WTC11 (cell line): ENCODE data around the gene LDB2. TPM values are rescaled to one million over a fixed set of nuclear protein-coding genes. Genes with fewer than 3 reads are reported as not detected.

Experiments used
- ATAC-seq: fragments of 200-7000 bp; cut with Tn5 transposase; 2 replicates; pipeline ENCODE4 v1.10.0; 2021; ENCODE audit warnings: mild to moderate bottlenecking, moderate library complexity
- CTCF ChIA-PET: fragments of 300-600 bp; sonication (Branson Sonifier 250); formaldehyde crosslinking; loops from one replicate; lab custom pipeline; 2021; ENCODE audit warnings: antibody characterized with exemption; lab: Charles Lee
- POLR2A ChIA-PET: fragments of 350-600 bp; sonication (Branson Sonifier 250); formaldehyde crosslinking; loops from one replicate; lab custom pipeline; 2021; ENCODE audit warnings: antibody characterized with exemption; lab: Charles Lee
- DNase-seq: peaks from one replicate; pipeline ENCODE4 v3.0.0; 2021; ENCODE audit warnings: low spot score
- H3K27ac Mint-ChIP-seq: 2 replicates; pipeline ENCODE4 v1.8.0; 2021; ENCODE audit warnings: mixed read lengths
- H3K27me3 Mint-ChIP-seq: 2 replicates; pipeline ENCODE4 v1.8.0; 2021; ENCODE audit warnings: low read depth, mild to moderate bottlenecking, moderate library complexity, mixed read lengths
- H3K36me3 Mint-ChIP-seq: 2 replicates; pipeline ENCODE4 v1.8.0; 2021; ENCODE audit warnings: mixed read lengths
- H3K4me1 Mint-ChIP-seq: 2 replicates; pipeline ENCODE4 v1.8.0; 2022; ENCODE audit warnings: mixed read lengths
- H3K4me3 Mint-ChIP-seq: 2 replicates; pipeline ENCODE4 v1.8.0; 2021; ENCODE audit warnings: mild to moderate bottlenecking, moderate library complexity, mixed read lengths
- H3K9me3 Mint-ChIP-seq: 2 replicates; pipeline ENCODE4 v1.8.0; 2021; ENCODE audit warnings: mixed read lengths
- AFF4 ChIP-seq: sonication (generic); formaldehyde crosslinking; IDR thresholded peaks from 2 replicates; pipeline ENCODE4 v1.8.1; 2023; ENCODE audit warnings: mild to moderate bottlenecking, missing genetic modification reagents, borderline replicate concordance
- ATF1 ChIP-seq: sonication (generic); formaldehyde crosslinking; IDR thresholded peaks from 2 replicates; pipeline ENCODE4 v1.8.1; 2023; ENCODE audit warnings: mild to moderate bottlenecking, moderate library complexity, missing genetic modification reagents
- CBFB ChIP-seq: sonication (generic); formaldehyde crosslinking; IDR thresholded peaks from 2 replicates; pipeline ENCODE4 v1.8.1; 2022; ENCODE audit warnings: mild to moderate bottlenecking, low read depth, missing genetic modification reagents
- ELF4 ChIP-seq: sonication (generic); formaldehyde crosslinking; IDR thresholded peaks from 2 replicates; pipeline ENCODE4 v1.8.1; 2022; ENCODE audit warnings: low read depth, mild to moderate bottlenecking, moderate library complexity, missing genetic modification reagents
- ERG ChIP-seq: fragments of 250-450 bp; sonication (Bioruptor Pico); IDR thresholded peaks from 2 replicates; pipeline ENCODE4 v1.8.0; 2021; ENCODE audit warnings: mild to moderate bottlenecking
- ESRRA ChIP-seq: sonication (generic); formaldehyde crosslinking; IDR thresholded peaks from 2 replicates; pipeline ENCODE4 v1.8.1; 2022; ENCODE audit warnings: mild to moderate bottlenecking, missing genetic modification reagents, borderline replicate concordance
- FOXP1 ChIP-seq: sonication (generic); formaldehyde crosslinking; IDR thresholded peaks from 2 replicates; pipeline ENCODE4 v1.8.0; 2022; ENCODE audit warnings: missing genetic modification reagents, mild to moderate bottlenecking, moderate library complexity, borderline replicate concordance
- HMGA2 ChIP-seq: fragments of 250-450 bp; sonication (Bioruptor Pico); IDR thresholded peaks from 2 replicates; pipeline ENCODE4 v1.4.0; 2021; ENCODE audit warnings: mild to moderate bottlenecking, moderate library complexity
- HMGXB4 ChIP-seq: sonication (generic); formaldehyde crosslinking; IDR thresholded peaks from 2 replicates; pipeline ENCODE4 v1.8.1; 2023; ENCODE audit warnings: mild to moderate bottlenecking, moderate library complexity, missing genetic modification reagents
- JAZF1 ChIP-seq: fragments of 250-450 bp; sonication (Bioruptor Pico); IDR thresholded peaks from 2 replicates; pipeline ENCODE4 v1.9.0; 2021; ENCODE audit warnings: moderate library complexity, mild to moderate bottlenecking, inconsistent platforms
- MAX ChIP-seq: sonication (generic); formaldehyde crosslinking; IDR thresholded peaks from 2 replicates; pipeline ENCODE4 v1.8.0; 2022; ENCODE audit warnings: mild to moderate bottlenecking, missing genetic modification reagents
- NR2C2 ChIP-seq: sonication (generic); formaldehyde crosslinking; IDR thresholded peaks from 2 replicates; pipeline ENCODE4 v1.8.0; 2022; ENCODE audit warnings: mild to moderate bottlenecking, missing genetic modification reagents
- SOX15 ChIP-seq: fragments of 250-450 bp; sonication (Bioruptor Pico); IDR thresholded peaks from 2 replicates; pipeline ENCODE4 v1.9.0; 2021; ENCODE audit warnings: mild to moderate bottlenecking
- SP1 ChIP-seq: sonication (generic); formaldehyde crosslinking; conservative IDR thresholded peaks from 2 replicates; pipeline ENCODE4 v1.8.1; 2022; ENCODE audit warnings: missing genetic modification reagents
- TEAD1 ChIP-seq: sonication (generic); formaldehyde crosslinking; IDR thresholded peaks from 2 replicates; pipeline ENCODE4 v1.8.0; 2022; ENCODE audit warnings: mild to moderate bottlenecking, missing genetic modification reagents
- TEAD4 ChIP-seq: sonication (generic); formaldehyde crosslinking; IDR thresholded peaks from 2 replicates; pipeline ENCODE4 v1.8.0; 2022; ENCODE audit warnings: mild to moderate bottlenecking, missing genetic modification reagents
- ZBTB43 ChIP-seq: sonication (generic); formaldehyde crosslinking; IDR thresholded peaks from 2 replicates; pipeline ENCODE4 v1.8.1; 2023; ENCODE audit warnings: mild to moderate bottlenecking, missing genetic modification reagents
- ZNF281 ChIP-seq: sonication (generic); formaldehyde crosslinking; IDR thresholded peaks from 2 replicates; pipeline ENCODE4 v1.8.0; 2023; ENCODE audit warnings: mild to moderate bottlenecking, missing genetic modification reagents
- ZNF532 ChIP-seq: fragments of 250-450 bp; sonication (Bioruptor Pico); IDR thresholded peaks from 2 replicates; pipeline ENCODE4 v1.9.0; 2021; ENCODE audit warnings: mild to moderate bottlenecking, borderline replicate concordance
- total RNA-seq: library from RNA; stranded (reverse); gene quantifications from 3 replicates; pipeline ENCODE4 v1.2.3, GENCODE V29; 2021

LDB2 gene
- total RNA-seq, 1 experiment from 2014 or later: 62.4 TPM

GRCh38 chr4:16692961-16693506 lies 205.4 kb downstream of the LDB2 start (continued):
- TF ChIP-seq AFF4 (CRISPR knock-in tag): no peak
- TF ChIP-seq NR2C2 (CRISPR knock-in tag): no peak
- no peak for TF ChIP-seq ATF1
- TF ChIP-seq ZBTB43 (CRISPR knock-in tag): no peak
- TF ChIP-seq SOX15 (CRISPR knock-in tag): no peak
- no peak for TF ChIP-seq ZNF281 (CRISPR knock-in tag)
- TF ChIP-seq ESRRA (CRISPR knock-in tag): no peak
- TF ChIP-seq FOXP1 (CRISPR knock-in tag): no peak
- no peak for TF ChIP-seq MAX (CRISPR knock-in tag)
- TF ChIP-seq, all 79 proteins: peak for 0

- no peak for TF ChIP-seq CBFB (CRISPR knock-in tag)
- no peak for TF ChIP-seq SP1 (CRISPR knock-in tag)
- no peak for TF ChIP-seq MAX (CRISPR knock-in tag)
- TF ChIP-seq TEAD1 (CRISPR knock-in tag): no peak
- no peak for TF ChIP-seq JAZF1 (CRISPR knock-in tag)
- no peak for TF ChIP-seq ERG (CRISPR knock-in tag)
- TF ChIP-seq HMGA2 (CRISPR knock-in tag): no peak
- no peak for TF ChIP-seq ZNF532 (CRISPR knock-in tag)
- TF ChIP-seq TEAD4 (CRISPR knock-in tag): no peak
- TF ChIP-seq HMGXB4 (CRISPR knock-in tag): no peak
- TF ChIP-seq ELF4 (CRISPR knock-in tag): no peak
- CTCF ChIA-PET: interaction anchor here (0.5 kb wide), 1 partner anchor 62 kb away, joined by 3 read pairs; no protein-coding TSS in a partner anchor
- Mint-ChIP-seq H3K27ac (peak overlapping the region; percentile 78), H3K4me3 (no peak overlapping the region), H3K27me3 (no peaks in the 10 kb centered on the region), H3K36me3 (peaks cover 3% of the 10 kb centered on the region), H3K4me1 (peaks cover 77% of the 10 kb centered on the region), H3K9me3 (0 out of 2 replicates have a peak, but pooled peaks cover 3% of the 10 kb centered on the region)
- ATAC-seq (no peak), DNase-seq (no peak)
- POLR2A ChIA-PET: no interaction called here
These were observed 205.9 kb downstream of the LDB2 start for GRCh38 chr4:16692524-16692923.
